Left hindlimb (tissue), 1 donor: ENCODE data around the gene ZNF155.
A peak's percentile ranks its signal among the peaks of the same experiment; 100 is the strongest.

Experiments
- DNase-seq: peaks from one replicate; pipeline ENCODE4 v3.0.0-alpha.2; 2018

Gene ZNF155

GRCh38 chr19:44005973-44006372 is 22.0 kb downstream of the ZNF155 start:
- DNase-seq, result no peak

- DNase-seq, result no peak
Observed at GRCh38 chr19:44007473-44007872, 23.5 kb downstream of the ZNF155 start.

- DNase-seq, result no peak
Observed at GRCh38 chr19:44010468-44010867, 26.5 kb downstream of the ZNF155 start.

- no peak for DNase-seq
Observed at GRCh38 chr19:44019498-44019897, 35.5 kb downstream of the ZNF155 start.

- no peak for DNase-seq
Observed at GRCh38 chr19:44021221-44021620, 37.2 kb downstream of the ZNF155 start.

- no peak for DNase-seq
Observed at GRCh38 chr19:44024900-44025216, 40.9 kb downstream of the ZNF155 start.

GRCh38 chr19:44025217-44025936 is 41.4 kb downstream of the ZNF155 start, which contains the start of gene ZNF222:
Gene ZNF222, plus strand, starts transcription at chr19:44025379. Its CDS starts 58 bp downstream, at chr19:44025437.
- peak; percentile 88 for DNase-seq

GRCh38 chr19:44026622-44027021 is 42.6 kb downstream of the ZNF155 start:
- DNase-seq, result no peak

- no peak for DNase-seq
Observed at GRCh38 chr19:44032001-44032610, 48.1 kb downstream of the ZNF155 start.

GRCh38 chr19:44042147-44042546 is 58.2 kb downstream of the ZNF155 start:
- DNase-seq, result no peak
